GM12864 (cell line): ENCODE data around the gene PXYLP1.
"Not testable (repeated sequence)": the region's sequence is repeated elsewhere in the genome, so short reads cannot be mapped to it uniquely, and the experiment has no call there.

Experiments
- DNase-seq: peaks from one replicate; pipeline ENCODE4 v3.0.0-alpha.2; 2011; ENCODE audit warnings: low read depth
- H3K4me3 ChIP-seq: 2 replicates; pipeline ENCODE4 v1.5.1; 2011; ENCODE audit warnings: mild to moderate bottlenecking, low read depth, low read length, control low read depth
- TF ChIP-seq, protein P1 (sequence below): IDR thresholded peaks from 2 replicates; pipeline ENCODE4 v1.5.1; 2011; ENCODE audit warnings: low read depth, mild to moderate bottlenecking, moderate library complexity, low read length, control low read depth, inconsistent platforms; ENCODE audit errors: missing control alignments

Gene PXYLP1

DNA sequence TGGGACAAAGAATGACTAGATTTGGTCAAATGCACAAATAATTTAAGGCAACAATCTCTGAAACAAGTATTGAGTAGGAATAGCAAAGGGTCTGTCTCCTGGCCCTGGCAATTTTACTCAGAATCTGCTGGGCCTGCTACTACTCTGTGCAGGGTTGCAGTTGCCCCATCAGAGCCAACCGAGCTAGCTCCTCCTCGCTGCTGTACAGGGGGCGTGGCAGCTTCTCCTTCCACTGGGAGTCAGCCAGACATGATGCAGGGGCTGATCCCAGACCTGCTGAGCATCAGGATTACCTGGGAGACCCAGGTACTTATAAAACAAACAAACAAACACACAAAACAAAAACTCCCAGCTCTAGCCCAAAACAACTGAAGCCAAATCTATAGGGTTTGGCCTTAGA, 30.5 kb upstream of the PXYLP1 start:
- no peak for DNase-seq
- H3K4me3 ChIP-seq: no peak overlapping the region
- TF ChIP-seq, protein P1, sequence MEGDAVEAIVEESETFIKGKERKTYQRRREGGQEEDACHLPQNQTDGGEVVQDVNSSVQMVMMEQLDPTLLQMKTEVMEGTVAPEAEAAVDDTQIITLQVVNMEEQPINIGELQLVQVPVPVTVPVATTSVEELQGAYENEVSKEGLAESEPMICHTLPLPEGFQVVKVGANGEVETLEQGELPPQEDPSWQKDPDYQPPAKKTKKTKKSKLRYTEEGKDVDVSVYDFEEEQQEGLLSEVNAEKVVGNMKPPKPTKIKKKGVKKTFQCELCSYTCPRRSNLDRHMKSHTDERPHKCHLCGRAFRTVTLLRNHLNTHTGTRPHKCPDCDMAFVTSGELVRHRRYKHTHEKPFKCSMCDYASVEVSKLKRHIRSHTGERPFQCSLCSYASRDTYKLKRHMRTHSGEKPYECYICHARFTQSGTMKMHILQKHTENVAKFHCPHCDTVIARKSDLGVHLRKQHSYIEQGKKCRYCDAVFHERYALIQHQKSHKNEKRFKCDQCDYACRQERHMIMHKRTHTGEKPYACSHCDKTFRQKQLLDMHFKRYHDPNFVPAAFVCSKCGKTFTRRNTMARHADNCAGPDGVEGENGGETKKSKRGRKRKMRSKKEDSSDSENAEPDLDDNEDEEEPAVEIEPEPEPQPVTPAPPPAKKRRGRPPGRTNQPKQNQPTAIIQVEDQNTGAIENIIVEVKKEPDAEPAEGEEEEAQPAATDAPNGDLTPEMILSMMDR: no peak

DNA sequence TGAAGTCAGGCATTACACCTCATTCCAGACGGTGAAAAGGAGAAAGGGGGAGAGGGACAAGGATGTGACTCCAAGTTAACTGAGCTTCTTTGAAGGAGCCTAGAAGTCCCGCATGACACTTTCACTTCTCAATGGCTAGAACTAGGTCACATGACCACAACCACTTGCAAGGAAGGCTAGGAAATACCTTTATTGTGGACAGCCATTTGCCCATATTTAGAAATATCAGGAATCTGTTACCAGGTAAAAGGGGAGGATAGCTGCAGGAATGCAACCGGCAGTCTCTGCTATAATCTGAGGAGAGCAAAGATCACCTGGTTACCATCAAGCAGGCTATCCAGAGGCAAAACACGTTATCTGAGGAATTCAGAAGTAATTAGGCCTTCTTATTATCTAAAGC, 28.9 kb upstream of the PXYLP1 start:
- H3K4me3 ChIP-seq: no peak overlapping the region
- TF ChIP-seq, protein P1: no peak
- DNase-seq: no peak

DNA sequence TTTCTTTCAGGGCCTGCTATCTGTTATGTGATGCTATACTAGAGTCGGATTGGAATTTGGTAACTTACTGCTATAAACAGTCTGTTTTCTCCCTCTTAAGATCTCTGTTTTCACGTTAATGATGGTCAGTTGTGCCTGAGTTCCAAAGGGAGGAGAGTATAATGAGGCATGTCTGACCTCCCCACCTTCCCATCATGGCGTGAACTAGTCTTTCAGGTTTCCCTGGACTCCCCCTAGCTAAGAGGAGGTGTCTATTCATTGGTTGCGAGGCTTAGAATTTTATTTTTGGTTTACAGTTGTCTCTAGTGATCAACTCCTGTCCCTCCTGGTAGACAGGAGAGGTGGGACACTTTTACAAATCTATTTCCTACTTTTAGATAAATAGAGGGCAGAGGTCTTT, 27.8 kb upstream of the PXYLP1 start:
- TF ChIP-seq, protein P1: no peak
- H3K4me3 ChIP-seq: no peak overlapping the region
- no peak for DNase-seq

DNA sequence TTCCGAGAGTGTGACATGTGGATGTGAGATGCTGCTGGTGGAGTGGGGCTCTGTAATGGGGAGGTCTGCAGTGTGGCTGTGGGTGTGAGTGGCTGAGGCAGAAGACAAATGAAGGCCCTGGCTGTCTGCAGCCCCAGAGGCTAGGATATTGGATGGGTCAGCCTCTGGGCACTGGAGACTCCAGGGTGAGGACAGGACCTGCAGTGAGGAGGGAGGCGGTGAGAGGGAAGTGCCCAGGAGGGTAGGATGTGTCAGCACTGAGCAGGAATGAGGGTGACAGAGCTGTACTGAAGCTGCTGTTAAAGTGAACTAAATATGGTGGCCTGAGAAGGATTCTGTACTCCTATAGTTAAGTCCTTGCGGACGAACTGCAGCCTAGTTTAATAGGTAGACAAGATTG, 27.3 kb upstream of the PXYLP1 start:
- TF ChIP-seq, protein P1: no peak
- H3K4me3 ChIP-seq: no peak overlapping the region
- no peak for DNase-seq

DNA sequence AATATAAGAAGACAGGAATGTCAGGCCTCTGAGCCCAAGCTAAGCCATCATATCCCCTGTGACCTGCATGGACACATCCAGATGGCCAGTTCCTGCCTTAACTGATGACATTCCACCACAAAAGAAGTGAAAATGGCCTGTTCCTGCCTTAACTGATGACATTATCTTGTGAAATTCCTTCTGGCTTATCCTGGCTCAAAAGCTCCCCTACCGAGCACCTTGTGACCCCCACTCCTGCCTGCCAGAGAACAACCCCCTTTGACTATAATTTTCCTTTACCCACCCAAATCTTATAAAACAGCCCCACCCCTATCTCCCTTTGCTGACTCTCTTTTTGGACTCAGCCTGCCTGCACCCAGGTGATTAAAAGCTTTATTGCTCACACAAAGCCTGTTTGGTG, 20.3 kb upstream of the PXYLP1 start:
- H3K4me3 ChIP-seq, DNase-seq: not testable (repeated sequence)

DNA sequence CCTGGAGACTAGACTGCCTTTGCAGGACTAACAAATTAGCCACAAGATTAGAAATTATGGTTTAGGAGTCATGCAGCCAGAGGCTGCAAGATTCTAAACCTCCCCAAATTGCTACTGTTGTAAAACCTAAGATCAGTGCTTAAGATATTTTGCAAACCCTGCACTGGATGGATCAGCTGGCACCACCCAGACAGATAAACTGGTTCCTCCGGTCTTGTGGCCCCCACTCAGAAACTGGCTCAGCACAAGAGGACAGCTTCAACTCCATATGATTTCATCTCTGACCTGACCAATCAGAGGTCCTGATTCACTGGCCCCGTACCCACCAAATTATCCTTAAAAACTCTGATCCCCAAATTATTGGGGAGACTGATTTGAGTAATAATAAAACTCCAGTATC, 19.5 kb upstream of the PXYLP1 start:
- no peak for DNase-seq
- H3K4me3 ChIP-seq: no peak overlapping the region
- TF ChIP-seq, protein P1: no peak

DNA sequence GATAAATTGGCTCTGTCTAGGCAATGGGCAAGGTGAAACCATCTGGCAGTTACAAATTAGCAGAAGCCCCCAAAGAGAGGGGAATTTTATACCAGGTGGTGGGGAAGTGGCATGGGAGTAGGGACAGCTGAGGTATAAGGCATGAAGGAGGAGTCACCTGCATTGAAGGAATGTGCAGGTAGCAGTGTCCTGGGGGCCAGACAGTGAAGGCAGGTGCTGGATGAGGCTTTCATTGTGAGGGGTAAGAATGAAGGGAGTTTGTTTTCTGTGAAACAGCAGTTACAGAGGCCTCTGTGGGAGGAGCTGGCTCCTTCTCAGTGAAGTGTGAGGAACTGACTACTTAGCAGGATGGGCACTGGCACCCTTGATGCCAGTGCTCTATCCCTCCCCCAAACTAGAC, 19.1 kb upstream of the PXYLP1 start:
- H3K4me3 ChIP-seq: no peak overlapping the region
- TF ChIP-seq, protein P1: no peak
- DNase-seq: no peak

DNA sequence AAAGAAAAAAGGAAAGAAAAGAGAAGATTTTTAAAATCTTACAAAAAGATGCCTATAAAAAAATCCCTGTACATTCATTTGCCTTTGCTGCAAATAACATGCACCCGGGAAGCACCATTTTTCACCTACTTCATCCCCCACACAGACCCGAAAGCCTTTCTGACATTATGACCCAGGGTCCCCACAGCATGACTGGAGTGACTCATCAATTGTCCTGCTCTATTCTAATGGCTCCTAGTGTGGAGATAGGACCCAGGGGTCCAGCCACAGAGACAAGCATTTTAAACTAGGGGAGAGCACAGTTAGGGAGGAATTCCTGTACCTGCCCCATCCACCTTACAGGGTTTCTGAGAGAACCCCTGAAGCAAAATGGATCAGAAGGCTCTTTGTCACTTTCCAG, 14.7 kb upstream of the PXYLP1 start:
- TF ChIP-seq, protein P1: no peak
- no peak overlapping the region for H3K4me3 ChIP-seq
- no peak for DNase-seq
